GM04503 (cell line): Measurements from ENCODE around the gene RAB19.
"Not testable (repeated sequence)": the region's sequence is repeated elsewhere in the genome, so short reads cannot be mapped to it uniquely, and the experiment has no call there.

Source experiments
- DNase-seq: peaks from one replicate; pipeline ENCODE4 v3.0.0-alpha.2; 2012; ENCODE audit warnings: low read depth

Gene RAB19

DNA sequence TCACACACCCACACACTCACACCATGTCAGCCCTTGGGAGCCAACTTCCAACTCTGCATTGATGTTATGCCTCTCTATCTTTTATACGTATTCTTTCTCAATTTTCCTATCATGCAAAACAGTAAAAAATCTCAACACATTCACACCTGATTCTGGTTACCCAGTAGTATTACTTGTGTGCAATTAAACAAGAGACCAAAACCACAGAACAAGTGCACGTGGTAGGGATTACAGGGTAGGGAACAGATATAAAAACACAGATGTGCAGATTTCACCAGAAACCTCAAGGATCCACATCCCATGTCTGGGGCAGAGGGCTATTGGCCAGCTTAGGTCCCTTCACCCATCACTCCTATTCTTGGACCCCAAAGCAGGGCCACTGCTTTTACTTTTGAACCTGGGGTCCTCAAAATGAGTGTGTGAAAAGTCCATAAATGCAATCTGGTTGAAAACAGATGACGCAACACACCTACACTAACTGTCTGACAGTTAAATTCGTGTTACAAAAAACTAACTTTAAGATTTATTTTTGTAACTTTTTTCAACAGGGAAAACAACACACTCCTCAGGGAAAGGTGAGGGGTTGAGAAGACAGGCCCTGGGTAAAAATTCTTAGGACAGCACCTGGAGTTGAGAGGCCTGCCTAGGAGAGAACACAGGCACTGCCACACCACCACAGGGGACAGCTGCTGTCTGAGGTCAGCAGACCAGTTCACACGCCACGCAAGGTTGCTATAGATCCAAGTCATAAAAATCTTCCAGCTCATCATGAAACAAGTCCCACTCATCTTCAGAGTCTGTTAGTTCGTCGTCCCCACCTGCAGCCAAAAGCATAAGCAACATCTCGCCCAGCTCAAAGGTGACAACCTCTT lies 50.2 kb downstream of the RAB19 start:
- DNase-seq: not testable (repeated sequence)

DNA sequence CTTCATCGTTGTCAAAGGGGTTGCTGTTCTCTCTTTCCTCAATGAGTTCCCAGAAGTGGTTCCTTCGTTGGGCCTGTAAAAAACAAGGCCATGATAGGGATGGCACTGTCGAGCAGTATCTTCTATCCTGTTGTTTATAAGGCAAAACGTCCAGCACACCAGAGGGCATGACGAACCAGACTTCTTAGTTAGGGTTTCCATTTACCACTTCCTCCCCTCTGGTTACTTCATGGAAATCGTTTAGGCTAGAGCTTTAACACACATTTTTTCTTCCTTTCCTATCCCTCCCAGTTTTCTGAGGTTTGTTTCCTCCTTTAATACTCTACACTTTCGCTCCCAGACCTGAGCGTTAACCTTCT lies 50.8 kb downstream of the RAB19 start:
- DNase-seq: no peak

DNA sequence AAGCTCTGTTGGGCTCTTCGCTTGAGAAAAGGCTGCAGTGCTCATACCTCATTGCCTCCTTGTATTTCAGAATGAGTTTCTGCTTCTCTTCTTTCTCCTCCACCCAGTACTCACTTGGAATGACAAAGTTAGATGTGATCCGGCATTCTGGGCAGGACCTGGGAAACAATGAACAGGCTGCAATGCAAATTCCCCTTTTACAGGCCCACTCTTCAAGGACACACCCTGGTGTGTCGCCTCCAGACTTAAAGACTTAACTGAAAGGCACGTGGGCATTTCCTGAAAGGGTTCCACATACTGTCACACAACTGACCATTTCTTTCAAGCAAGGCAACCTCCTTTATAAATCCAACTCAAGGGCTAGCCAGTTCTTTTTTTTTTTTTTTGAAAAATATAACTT lies 51.9 kb downstream of the RAB19 start:
- no peak for DNase-seq

DNA sequence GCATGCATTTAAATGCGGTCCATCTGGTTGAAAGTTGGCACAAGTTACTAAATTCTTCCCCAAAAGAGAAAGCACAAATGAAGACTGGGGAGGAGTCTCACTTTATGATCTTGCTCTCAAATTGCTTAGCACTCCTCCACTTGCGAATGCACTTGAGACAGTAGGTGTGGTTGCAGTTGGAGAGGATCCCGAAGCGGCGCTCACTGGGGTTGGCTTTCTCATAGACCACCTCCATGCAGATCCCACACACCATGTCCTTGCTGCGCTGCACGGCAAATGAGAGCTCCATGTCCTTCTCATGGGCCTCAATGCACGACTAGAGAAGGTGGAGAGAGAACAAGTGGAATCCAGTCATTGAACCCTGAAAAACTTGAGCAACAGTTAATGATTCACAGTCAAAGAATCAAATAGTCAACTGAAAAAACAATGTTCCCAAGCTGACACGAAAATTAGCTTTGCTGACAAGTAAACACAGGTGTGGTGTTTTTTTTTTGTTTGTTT lies 52.7 kb downstream of the RAB19 start:
- no peak for DNase-seq

DNA sequence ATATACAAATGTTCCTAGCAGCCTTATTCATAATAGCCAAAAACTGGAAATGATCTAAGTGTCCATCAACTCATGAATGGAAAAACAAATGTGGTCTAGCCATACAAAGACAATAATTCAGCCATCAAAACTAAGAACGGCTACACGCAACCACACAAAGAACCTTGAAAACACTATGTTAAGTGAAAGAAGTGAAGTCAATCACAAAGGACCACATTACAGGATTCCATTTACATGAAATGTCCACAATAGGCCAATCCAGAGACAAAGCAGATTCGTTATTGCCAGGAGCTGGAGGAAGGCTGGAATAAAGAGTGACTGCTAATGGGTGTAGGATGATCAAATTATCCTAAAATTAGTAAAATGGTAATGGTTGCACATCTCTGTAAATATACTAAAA lies 54.3 kb downstream of the RAB19 start:
- DNase-seq: no peak

DNA sequence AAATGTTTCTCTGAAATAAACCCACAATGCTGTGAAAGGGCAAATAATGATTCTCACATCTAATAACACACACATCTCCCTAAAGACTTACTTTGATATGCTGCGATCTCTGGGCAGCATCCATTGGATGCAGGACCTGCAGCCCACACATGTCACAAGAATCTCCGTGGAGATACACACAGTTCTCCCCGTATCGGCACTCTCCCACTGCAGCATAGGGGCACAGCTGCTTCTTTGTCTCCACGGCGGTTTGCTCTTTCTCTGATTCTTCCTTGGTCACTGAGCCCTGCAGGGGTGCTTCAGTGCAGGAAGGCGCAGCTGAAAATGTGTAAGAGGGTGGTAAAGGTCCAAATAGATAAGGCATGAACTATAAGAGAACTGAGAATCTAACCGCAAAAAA lies 55.1 kb downstream of the RAB19 start:
- no peak for DNase-seq

DNA sequence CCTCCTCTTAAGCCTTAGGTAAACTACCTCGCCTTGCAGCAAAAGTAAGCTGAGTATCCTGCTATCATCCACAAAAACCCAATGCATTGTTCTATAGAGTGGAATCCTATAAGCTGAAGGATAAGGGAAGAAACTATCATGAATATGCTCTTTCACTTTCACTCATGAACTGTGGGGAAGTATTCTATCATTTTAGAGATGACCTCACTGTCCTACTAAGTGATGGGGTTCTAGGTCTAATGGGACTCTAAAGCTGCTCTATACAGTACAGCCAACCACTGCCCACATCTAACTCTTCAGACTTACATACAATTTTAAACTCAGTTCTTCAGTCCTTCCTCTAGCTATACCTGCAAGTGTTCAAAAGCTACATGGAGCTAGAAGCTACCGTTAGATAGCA lies 59.3 kb downstream of the RAB19 start:
- DNase-seq: no peak

DNA sequence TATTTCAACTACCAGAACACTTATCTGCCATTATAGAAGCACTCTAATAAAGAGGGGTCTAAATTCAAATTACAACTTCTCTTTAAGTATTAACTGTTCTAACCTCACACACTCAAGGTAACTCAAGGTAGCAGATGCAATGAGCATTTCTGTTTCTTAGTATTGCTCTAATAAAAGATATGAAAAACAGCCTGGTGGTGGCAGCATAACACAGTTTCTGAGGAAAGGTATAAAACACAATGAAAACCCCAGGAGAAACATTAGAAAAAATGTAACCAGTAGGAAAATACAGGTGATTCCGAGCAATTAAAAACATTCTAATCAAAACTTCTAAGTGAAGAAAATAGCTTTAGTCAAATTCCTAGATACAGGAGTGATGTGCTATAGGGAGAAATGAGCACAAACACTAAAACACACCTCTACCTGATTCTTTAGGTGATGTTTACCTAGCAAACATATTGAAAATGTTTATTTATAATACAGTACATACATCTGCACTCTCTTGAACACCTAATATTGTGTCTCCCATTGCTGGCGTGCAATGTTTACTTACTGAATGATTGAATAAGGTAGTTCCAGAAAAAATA lies 72.0 kb downstream of the RAB19 start:
- no peak for DNase-seq

DNA sequence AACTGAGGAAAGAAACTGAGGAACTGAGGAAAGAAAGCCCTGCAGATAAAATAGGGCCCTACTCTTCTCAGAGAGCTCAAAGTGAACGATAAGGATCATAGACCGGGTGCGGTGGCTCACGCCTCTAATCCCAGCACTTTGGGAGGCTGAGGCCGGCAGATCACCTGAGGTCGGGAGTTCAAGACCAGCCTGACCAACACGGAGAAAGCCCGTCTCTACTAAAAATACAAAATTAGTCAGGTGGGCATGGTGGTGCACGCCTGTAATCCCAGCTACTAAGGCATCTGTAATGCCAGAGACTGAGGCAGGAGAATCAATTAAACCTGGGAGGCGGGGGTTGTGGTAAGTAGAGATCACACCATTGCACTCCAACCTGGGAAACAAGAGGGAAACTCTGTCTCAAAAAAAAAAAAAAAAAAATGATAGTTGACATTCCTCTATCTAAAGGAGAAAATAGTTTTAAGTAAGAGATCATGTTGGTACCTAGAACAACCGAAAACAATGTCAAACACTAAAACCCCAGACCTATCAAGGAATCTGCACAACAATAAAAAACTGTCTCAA lies 72.9 kb downstream of the RAB19 start:
- DNase-seq: no peak
